Stimulated activated CD8-positive, alpha-beta memory T cell treated with anti-CD3 and anti-CD28 coated beads, Interleukin-15, amount 100 ng/mL, for 4 hours (primary cell): ENCODE results near the gene SAT1.
"Not testable (repeated sequence)": the region's sequence is repeated elsewhere in the genome, so short reads cannot be mapped to it uniquely, and the experiment has no call there.

Source experiments
- DNase-seq, 2 donors: peaks; one replicate each; pipeline ENCODE4 v3.0.0-alpha.2; 2020; ENCODE audit warnings: low read depth in 2 of 2

SAT1 gene

DNA sequence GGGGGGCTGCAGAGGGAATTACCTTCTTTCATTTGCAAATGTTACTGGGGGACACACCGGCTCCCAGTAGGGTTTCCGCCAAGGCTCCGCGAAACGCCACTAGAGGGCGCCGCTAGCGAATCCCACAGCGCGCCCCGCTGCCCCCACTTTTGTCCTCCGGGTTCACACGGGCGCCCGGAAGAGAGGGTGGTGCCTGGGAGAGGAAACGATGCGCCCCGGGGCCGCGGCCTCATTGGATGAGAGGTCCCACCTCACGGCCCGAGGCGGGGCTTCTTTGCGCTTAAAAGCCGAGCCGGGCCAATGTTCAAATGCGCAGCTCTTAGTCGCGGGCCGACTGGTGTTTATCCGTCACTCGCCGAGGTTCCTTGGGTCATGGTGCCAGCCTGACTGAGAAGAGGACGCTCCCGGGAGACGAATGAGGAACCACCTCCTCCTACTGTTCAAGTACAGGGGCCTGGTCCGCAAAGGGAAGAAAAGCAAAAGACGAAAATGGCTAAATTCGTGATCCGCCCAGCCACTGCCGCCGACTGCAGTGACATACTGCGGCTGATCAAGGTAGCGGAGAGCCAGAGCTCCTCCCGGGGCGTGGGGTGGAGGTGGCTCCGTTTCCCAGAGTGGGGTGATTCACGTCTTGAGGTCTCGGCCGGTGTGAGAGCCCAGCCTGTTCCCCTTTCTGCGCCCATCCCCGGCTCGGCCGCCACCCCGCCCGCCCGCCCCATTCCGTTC, at the start of gene SAT1:
TSS of gene SAT1 (plus strand) at position 311 of the 726 bp plus-strand sequence. CDS start at position 490, 179 bp downstream.
- peak; percentile 81 to 83 for DNase-seq

GRCh38 chrX:23736030-23736429, 46.9 kb upstream of the SAT1 start:
- no peak for DNase-seq

DNA sequence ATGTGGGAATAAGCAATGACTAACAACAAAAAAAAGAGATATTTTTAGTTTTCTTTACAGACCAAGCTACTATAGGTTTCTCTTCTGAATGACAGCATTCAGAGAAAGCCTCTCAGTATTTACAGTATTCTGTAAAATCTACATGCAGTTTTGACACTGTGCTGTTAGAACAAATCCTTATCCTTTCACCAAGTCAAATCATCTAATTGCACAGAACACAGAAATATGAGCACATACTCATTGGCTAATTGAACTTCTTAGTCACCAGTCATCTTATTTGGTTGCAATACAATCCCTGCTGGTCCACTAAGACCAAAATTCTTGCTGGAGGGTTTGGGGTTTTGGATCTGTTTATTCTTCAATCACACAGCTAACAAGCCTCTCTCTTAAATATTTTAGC, 45.6 kb upstream of the SAT1 start:
- no peak for DNase-seq

DNA sequence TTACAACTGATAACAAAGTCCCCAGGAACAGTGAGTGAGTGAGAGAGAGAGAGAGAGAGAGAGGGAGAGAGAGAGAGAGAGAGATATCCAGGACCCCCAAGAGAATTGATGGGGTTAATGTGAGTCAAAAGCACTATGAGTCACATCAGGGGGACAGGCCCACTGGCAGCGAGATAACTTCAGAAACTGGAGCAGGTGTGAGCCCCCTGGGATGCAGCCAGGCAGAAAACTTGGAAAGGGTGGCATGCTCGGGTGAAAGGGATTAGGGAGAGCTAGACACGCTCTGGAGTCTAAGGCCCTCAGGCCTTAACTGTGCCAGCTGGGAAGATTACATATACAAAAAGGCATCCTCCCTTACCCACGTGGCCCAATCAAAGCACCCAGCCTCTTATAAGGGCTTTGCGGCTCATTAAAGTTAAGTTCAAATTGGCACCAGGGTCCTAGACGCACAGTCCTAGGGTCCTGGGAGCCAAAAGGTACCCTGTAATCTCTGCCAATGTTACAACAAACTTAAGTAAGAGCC, 40.7 kb upstream of the SAT1 start:
- no peak for DNase-seq

- DNase-seq: peak; percentile 28 to 38
Measured at GRCh38 chrX:23742697-23743622, 40.0 kb upstream of the SAT1 start, which contains the start of gene ACOT9. ACOT9 (minus strand) TSS chrX:23743276; CDS start chrX:23743144, 132 bp downstream.

GRCh38 chrX:23743623-23743971, 39.4 kb upstream of the SAT1 start:
- not testable (repeated sequence) for DNase-seq

- DNase-seq: no peak
Measured at GRCh38 chrX:23745786-23746185, 37.2 kb upstream of the SAT1 start.

GRCh38 chrX:23749129-23749528, 33.8 kb upstream of the SAT1 start:
- DNase-seq: no peak

- DNase-seq: no peak
Measured at GRCh38 chrX:23749576-23749975, 33.4 kb upstream of the SAT1 start.

DNA sequence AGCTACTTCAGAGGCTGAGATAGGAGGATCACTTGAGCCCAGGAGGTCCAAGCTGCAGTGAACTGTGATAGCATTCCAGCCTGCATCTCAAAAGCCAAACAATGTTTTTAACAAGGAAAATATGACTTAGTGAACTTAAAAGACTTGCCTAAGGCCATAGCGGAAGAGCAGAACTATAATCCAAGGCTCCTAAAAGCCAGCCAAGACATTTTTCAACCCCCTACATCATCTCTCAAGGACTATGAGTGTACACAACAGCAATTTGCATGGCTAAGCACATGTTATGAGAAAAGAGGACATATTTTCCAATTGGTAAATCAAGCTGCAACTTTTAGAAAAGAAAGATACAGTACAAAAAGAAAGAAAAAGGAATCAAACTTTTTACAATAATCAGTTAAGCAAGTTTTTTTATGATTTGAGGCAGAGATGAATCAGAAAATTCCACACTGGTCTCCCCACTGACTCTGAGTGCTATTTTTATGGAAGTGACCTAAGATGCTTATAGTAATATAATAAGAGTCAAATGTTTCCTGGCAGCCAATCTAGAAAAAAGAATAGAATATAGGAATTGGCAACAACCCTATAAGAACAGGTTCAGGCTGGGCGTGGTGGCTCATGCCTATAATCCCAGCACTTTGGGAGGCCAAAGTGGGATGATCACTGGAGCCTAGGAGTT, 30.1 kb upstream of the SAT1 start:
- DNase-seq: no peak

DNA sequence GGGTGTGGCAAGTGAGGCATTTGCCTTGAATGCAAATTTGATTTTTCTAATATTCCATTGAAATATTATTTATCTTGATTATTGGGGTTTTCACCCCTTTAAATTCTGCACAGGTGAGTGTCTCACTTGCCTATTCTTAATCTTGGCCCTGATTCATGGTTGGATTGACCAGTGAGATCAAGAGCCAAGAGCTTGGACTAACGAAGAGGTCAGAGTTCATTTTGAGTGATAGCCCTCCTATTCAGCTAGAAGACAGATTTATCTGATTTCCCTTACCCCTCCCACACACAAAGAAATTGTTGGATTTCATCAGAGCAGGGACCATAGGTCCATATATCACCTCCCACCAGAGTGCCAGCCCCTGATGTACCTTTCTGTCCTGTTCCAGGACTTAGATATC, 28.3 kb upstream of the SAT1 start:
- DNase-seq: no peak

GRCh38 chrX:23756165-23756564, 26.8 kb upstream of the SAT1 start:
- peak; percentile 17 to 36 for DNase-seq

- no peak for DNase-seq
Measured at GRCh38 chrX:23759821-23760220, 23.2 kb upstream of the SAT1 start.

DNA sequence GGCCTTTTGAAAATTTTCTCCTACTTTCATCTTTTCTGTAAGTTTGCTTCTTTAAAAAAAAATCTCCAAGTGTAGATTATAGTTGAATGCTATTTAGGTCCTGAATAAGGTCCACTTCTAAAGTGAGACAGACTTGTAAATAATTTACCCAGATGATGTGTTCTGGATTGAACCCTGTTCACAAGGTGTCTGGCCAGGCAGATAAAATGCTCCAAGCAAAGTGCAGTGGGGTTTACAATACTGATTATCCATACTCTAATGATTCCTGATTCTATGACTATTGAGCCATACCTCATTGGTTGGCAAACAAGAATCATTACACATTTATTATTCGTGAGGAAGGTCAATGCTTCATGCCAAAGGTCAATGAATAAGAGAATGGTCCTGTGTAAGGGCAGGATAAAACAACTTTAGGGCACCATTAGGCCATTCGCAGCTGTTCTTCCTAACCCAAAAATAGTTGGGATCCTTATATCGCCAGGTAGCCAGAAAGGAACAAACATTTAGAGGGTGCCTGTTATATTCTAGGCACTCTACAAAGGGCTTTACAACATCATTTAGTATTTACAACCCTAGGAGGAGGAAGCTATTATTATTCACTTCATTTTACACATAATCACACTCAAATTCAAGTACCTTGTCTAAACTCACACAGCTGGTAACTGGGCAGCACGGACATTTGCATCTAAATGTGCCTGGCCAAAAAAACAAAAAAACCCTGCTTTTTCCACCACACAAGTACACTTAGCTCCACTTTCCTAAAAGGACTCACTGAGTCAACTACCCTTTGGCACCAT, 18.6 kb upstream of the SAT1 start:
- no peak for DNase-seq

- no peak for DNase-seq
Measured at GRCh38 chrX:23765449-23765848, 17.5 kb upstream of the SAT1 start.

- DNase-seq: no peak
Measured at GRCh38 chrX:23765868-23766267, 17.1 kb upstream of the SAT1 start.

GRCh38 chrX:23766650-23767551, 16.1 kb upstream of the SAT1 start:
- no peak for DNase-seq

- no peak for DNase-seq
Measured at GRCh38 chrX:23770142-23770541, 12.8 kb upstream of the SAT1 start.

DNA sequence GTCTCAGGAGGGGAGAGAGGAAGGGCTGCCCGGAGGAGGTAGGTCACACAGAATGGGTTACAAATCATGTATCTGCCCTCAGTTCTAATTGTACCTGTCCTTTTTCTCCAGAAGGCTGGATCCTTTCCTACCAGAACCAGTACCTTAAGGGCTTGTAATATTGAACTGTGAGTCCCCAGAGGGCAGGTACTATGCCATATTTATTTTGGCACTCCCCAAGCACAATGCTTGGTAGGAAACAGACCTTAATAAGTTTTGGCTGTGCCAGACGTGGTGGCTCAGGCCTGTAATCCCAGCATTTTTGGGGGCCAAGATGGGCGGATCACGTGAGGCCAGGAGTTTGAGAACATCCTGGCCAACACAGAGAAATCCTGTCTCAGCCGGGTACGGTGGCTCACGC, 11.9 kb upstream of the SAT1 start:
- DNase-seq: not testable (repeated sequence)

- peak in 1 of 2 donors; percentile 20 for DNase-seq
Measured at GRCh38 chrX:23773601-23774175, 9.3 kb upstream of the SAT1 start.
